RPMI7951 (cell line): Measurements from ENCODE around the gene TSEN34. TPM values are rescaled to one million over a fixed set of nuclear protein-coding genes. Genes with fewer than 3 reads are reported as not detected.
"Not testable (repeated sequence)": the region's sequence is repeated elsewhere in the genome, so short reads cannot be mapped to it uniquely, and the experiment has no call there.

Source experiments
- DNase-seq: peaks from one replicate; pipeline ENCODE4 v3.0.0-alpha.2; 2012; ENCODE audit warnings: low read depth
- total RNA-seq: library from RNA; depleted of rRNA; stranded (reverse); fragments of >200 nt; shearing (Covaris generic); gene quantifications from 2 replicates; pipeline ENCODE4 v1.2.3, GENCODE V29; 2014

Gene TSEN34
- total RNA-seq, 1 experiment from 2014 or later = 125 TPM

DNA sequence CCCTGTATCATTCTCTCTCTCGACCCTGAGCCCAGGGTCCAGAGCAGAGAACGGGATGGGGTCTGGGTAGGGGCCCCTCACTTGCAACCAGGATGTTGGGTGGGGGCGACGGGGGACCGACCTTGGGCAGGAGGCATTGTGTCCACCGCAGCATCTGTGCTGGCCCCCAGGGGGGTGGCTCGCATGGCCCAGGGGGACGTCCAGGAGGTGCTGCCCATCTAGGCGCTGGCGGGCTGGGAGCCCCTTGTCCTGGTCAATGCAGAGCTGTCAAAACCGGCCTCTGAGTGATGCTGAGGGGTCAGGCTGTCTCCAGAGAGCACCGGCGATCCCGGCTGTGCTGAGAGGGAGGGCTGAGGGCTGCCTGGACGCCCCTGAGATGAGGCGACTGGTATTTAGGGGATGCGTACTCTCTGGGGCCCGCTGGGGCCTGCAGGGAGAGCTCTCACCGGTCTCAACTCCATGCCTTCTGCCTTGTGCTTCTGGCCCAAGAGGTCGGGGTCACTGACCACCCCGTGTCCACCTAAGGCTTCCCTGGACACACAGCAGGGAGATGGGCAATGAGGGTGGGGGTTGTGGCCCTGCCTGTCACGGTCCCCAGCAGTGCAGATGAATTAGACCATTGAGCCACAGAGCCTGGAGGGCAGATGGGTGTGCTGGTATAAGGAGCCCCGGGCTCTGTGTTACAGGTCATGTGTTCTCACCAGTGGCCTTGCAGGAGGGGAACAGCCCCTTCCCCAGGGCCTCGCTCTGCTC is 18.1 kb downstream of the TSEN34 start:
- peak; percentile 26 for DNase-seq

DNA sequence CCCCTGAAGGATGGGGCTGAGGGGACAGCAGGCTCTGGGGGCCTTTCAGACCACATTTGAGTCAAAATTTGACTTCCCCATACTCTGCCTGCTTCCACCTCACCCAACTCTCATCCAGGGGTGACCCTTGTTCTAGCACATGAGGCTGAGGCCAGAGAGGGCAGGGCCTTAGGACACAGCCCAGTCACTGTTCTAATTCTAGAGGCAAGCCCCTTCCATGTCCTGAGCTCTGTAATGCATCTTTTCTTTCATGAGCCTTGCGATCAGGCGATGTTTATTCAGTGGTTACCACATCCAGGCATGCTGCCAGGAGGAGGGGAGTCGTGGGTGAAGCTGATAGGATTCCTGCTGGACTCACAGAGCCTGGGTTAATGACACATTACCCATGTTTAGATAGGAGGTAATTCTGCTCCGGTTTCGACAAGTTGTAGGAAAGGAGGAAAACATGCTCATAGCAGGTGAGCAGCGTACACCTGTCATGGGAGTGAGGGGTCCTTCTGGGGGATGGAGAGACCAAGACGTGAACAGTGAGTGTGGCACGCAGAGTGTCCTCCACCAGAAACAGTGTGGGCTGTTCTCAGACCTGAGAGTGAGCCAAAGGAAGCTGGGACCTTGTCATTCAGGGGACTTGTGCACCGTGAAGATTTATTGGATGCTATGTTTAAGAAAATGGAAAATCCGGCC is 18.8 kb downstream of the TSEN34 start:
- DNase-seq = peak; percentile 98

DNA sequence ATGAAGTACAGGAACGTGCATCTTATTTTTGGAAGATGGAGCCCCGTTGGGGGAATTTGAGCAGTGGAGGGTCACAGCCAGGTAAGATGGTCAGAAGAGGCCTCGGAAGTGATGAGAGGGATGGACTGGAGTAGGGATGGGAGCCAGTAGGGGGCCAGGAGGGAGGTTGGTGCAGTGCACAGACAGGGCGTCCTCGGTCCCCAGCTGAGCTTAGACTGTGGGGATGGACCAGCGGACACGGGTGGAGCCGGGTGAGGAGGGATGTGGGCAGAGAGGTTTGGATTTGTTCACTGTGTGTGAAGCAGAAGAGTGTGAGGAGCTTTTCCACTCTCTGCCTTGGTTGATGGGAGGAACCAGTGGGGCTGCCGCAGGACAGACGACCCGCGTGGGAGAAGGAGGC is 20.1 kb downstream of the TSEN34 start:
- no peak for DNase-seq

DNA sequence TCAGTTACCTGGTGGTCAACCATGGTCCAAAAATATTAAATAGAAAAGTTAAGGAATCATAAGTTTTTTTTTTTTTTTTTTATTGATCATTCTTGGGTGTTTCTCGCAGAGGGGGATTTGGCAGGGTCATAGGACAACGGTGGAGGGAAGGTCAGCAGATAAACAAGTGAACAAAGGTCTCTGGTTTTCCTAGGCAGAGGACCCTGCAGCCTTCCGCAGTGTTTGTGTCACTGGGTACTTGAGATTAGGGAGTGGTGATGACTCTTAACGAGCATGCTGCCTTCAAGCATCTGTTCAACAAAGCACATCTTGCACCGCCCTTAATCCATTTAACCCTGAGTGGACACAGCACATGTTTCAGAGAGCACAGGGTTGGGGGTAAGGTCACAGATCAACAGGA is 23.1 kb downstream of the TSEN34 start:
- DNase-seq = not testable (repeated sequence)

DNA sequence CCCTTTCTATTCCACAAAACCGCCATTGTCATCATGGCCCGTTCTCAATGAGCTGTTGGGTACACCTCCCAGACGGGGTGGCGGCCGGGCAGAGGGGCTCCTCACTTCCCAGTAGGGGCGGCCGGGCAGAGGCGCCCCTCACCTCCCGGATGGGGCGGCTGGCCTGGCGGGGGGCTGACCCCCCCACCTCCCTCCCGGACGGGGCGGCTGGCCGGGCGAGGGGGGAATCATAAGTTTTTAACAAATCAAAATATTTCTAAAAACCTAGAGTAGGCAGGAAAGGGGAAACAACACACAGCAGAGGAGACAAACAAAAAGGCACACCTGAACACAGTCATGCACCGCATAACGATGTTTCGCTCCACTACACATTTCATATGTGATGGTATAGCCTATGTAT is 23.6 kb downstream of the TSEN34 start:
- DNase-seq = not testable (repeated sequence)

- DNase-seq = no peak
These were observed 25.8 kb downstream of the TSEN34 start for GRCh38 chr19:54216869-54217268.

GRCh38 chr19:54217517-54218247 is 26.6 kb downstream of the TSEN34 start:
- DNase-seq = not testable (repeated sequence)

DNA sequence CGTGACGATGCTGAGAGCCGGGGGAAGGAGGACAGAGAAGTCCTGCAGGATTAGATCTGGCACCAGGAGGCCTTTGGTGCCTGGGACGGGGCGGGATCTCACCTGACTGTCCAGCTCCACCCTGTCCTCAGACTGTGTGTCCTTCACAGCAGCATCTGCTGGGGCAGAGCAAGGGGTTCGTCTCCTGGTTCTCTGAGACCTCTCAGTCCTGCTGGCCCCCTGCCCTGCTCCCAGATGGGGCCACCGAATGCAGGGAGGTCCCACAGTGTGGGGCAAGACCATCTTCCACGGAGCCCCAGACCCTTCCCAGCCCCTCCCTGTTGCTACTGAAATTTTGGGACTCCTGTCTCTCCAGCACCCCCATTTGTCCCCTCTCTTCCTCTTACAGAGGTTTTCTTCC is 27.2 kb downstream of the TSEN34 start:
- no peak for DNase-seq

GRCh38 chr19:54218960-54219661 is 28.0 kb downstream of the TSEN34 start:
- DNase-seq = no peak

- DNase-seq = not testable (repeated sequence)
These were observed 28.6 kb downstream of the TSEN34 start for GRCh38 chr19:54219702-54220101.

- not testable (repeated sequence) for DNase-seq
These were observed 30.8 kb downstream of the TSEN34 start for GRCh38 chr19:54221947-54222346.

- not testable (repeated sequence) for DNase-seq
These were observed 31.6 kb downstream of the TSEN34 start, which contains the start of gene LILRB3 for GRCh38 chr19:54222474-54223276. Gene LILRB3 (minus strand): TSS chr19:54223007. CDS start chr19:54222976, 31 bp downstream.

GRCh38 chr19:54223277-54223936 is 32.3 kb downstream of the TSEN34 start:
- DNase-seq = not testable (repeated sequence)

DNA sequence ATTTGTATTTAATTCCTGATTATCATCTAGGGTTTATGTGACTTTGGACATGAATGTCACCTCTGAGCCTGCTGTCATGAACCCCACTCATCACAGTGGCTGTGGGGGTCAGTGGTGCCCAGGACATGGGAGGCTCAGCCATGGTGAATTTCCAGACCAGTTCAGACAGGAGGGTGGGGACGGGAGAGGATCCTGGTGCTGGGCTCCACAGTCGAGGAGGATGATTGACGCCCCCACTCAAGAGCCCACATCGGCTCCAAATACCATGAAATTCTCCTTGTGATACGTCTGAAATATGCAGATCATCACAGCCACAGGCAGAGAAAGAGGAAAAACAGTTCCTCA is 32.8 kb downstream of the TSEN34 start:
- DNase-seq = not testable (repeated sequence)

- DNase-seq = not testable (repeated sequence)
These were observed 33.5 kb downstream of the TSEN34 start for GRCh38 chr19:54224619-54225018.

DNA sequence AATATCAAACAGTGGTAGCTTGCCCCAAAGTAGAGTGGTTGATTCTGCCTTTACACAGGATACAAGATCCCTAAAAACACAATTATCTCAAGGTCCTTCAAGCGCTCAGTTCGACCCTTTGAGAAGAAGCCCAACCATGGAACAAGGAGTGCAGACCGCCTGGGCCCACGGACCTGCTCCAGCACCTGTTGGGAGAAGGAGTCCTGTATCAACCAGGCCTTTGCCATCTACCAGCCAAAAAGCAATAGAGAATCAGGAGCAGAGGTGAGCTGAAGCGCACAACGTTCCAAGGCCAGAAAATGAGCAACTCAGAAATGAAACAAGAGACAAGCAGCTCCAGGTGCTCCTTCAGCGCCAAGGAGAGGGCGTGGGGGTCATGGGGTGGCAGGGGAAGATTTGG is 38.0 kb downstream of the TSEN34 start:
- no peak for DNase-seq

GRCh38 chr19:54230031-54230430 is 38.9 kb downstream of the TSEN34 start:
- no peak for DNase-seq

DNA sequence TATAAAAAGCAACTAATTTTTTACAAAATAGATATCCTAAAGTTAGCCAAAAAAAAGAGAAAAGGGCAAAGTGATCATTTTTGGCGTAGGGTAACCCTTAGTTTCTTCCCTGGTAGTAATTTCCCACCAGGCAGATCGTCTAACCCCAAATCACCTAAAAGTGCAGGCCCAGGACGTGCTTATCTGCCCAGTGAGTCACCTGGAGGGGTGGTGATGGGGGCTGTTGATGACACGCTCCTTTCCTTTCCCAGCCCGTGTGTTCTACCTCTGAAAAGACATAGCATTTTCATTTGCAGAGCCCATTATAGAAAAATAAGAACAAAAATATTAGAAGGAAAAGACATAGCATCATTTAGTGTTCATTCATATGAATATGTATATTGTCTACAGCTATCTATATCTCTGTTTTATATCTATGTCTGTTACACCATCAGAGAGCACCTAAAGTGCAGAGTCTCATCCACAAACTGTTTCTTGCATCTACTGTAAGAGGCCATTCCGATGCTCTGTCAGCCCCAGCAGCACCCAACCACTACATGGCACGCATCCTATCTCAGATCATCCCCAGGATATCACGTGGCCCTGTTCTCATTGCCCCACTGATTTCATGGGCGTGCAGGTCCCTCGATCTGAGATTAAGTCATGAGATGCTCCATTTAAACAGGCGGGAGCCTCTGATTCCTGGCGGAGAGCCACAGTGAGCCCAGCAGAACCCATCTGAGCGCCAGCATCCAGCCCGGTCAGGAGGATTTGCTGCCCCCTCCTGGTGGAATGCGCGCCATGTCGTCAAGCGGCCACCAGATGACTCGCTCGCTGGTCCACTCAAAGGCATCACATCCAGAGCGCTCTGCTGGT is 40.2 kb downstream of the TSEN34 start:
- peak; percentile 77 for DNase-seq

- no peak for DNase-seq
These were observed 42.8 kb downstream of the TSEN34 start for GRCh38 chr19:54233941-54234340.
